ENCODE data around the gene QSOX2.

The QSOX2 gene

GRCh38 chr9:136235709-136236455, 9.7 kb downstream of the QSOX2 start:
- DNase-seq: no peak

GRCh38 chr9:136235171-136235570, 10.4 kb downstream of the QSOX2 start:
- no peak for DNase-seq

GRCh38 chr9:136234597-136234996, 11.0 kb downstream of the QSOX2 start:
- no peak for DNase-seq

GRCh38 chr9:136233868-136234267, 11.7 kb downstream of the QSOX2 start:
- no peak for DNase-seq

GRCh38 chr9:136233411-136233810, 12.2 kb downstream of the QSOX2 start:
- no peak for DNase-seq

- DNase-seq: no peak
Observed at GRCh38 chr9:136232969-136233368, 12.6 kb downstream of the QSOX2 start.

GRCh38 chr9:136231478-136232297, 13.9 kb downstream of the QSOX2 start:
- no peak for DNase-seq

- DNase-seq: no peak
Observed at GRCh38 chr9:136230773-136231172, 14.8 kb downstream of the QSOX2 start.

- no peak for DNase-seq
Observed at GRCh38 chr9:136230365-136230764, 15.2 kb downstream of the QSOX2 start.

- DNase-seq: no peak
Observed at GRCh38 chr9:136229096-136230065, 16.2 kb downstream of the QSOX2 start.

GRCh38 chr9:136228107-136228875, 17.3 kb downstream of the QSOX2 start:
- no peak for DNase-seq

- DNase-seq: no peak
Observed at GRCh38 chr9:136226680-136227407, 18.8 kb downstream of the QSOX2 start.

- DNase-seq: peak; percentile 36
Observed at GRCh38 chr9:136225748-136226679, 19.6 kb downstream of the QSOX2 start.

GRCh38 chr9:136225366-136225747, 20.3 kb downstream of the QSOX2 start:
- DNase-seq: no peak

- no peak for DNase-seq
Observed at GRCh38 chr9:136223871-136224640, 21.6 kb downstream of the QSOX2 start.

GRCh38 chr9:136222906-136223285, 22.7 kb downstream of the QSOX2 start:
- no peak for DNase-seq

GRCh38 chr9:136222166-136222905, 23.3 kb downstream of the QSOX2 start:
- no peak for DNase-seq

- DNase-seq: no peak
Observed at GRCh38 chr9:136220017-136220729, 25.4 kb downstream of the QSOX2 start.

Data from SHP77 treated with DMSO at 0.1 percent for 48 hours (cell line).